Measurements from ENCODE around the gene RGMB. TPM values are rescaled to one million over a fixed set of nuclear protein-coding genes. Genes with fewer than 3 reads are reported as not detected.
"Not testable (repeated sequence)": the region's sequence is repeated elsewhere in the genome, so short reads cannot be mapped to it uniquely, and the experiment has no call there.

Gene RGMB
- total RNA-seq, 2 experiments from 2014 or later: 0.60 to 0.65 TPM

- H3K4me1 Mint-ChIP-seq; DNase-seq; POLR2A ChIA-PET; H3K27ac Mint-ChIP-seq; H3K36me3 Mint-ChIP-seq (ENCODE audit: low read depth); H3K27me3 Mint-ChIP-seq; H3K9me3 Mint-ChIP-seq; H3K4me3 Mint-ChIP-seq; CTCF ChIA-PET: not testable (repeated sequence)
These were observed 21.1 kb upstream of the RGMB start for GRCh38 chr5:98752331-98752730.

GRCh38 chr5:98752801-98753200, 20.7 kb upstream of the RGMB start:
- H3K27me3 Mint-ChIP-seq; H3K4me1 Mint-ChIP-seq; DNase-seq; H3K27ac Mint-ChIP-seq; H3K9me3 Mint-ChIP-seq; H3K4me3 Mint-ChIP-seq; H3K36me3 Mint-ChIP-seq (ENCODE audit: low read depth); CTCF ChIA-PET; POLR2A ChIA-PET: not testable (repeated sequence)

GRCh38 chr5:98753507-98753906, 20.0 kb upstream of the RGMB start:
- Mint-ChIP-seq H3K4me3 (no peak overlapping the region), H3K27me3 (peaks cover 11% of the 10 kb centered on the region), H3K9me3 (no peaks in the 10 kb centered on the region), H3K27ac (no peak overlapping the region), H3K4me1 (no peaks in the 10 kb centered on the region), H3K36me3 (ENCODE audit: low read depth) (no peaks in the 10 kb centered on the region)
- no peak for DNase-seq
- POLR2A ChIA-PET: no interaction called here
- CTCF ChIA-PET: no interaction called here

- POLR2A ChIA-PET: no interaction called here
- no peak for DNase-seq
- Mint-ChIP-seq H3K9me3 (no peaks in the 10 kb centered on the region), H3K27ac (no peak overlapping the region), H3K4me1 (no peaks in the 10 kb centered on the region), H3K36me3 (ENCODE audit: low read depth) (no peaks in the 10 kb centered on the region), H3K27me3 (peaks cover 17% of the 10 kb centered on the region), H3K4me3 (no peak overlapping the region)
- CTCF ChIA-PET: interaction anchor here (1.4 to 1.8 kb wide), 2 partner anchors 13 to 15 kb away, joined by 4 to 5 read pairs; no protein-coding TSS in a partner anchor
These were observed 18.1 kb upstream of the RGMB start for GRCh38 chr5:98755406-98755805.

- Mint-ChIP-seq H3K4me3 (no peak overlapping the region), H3K27ac (no peak overlapping the region), H3K36me3 (ENCODE audit: low read depth) (no peaks in the 10 kb centered on the region), H3K4me1 (no peaks in the 10 kb centered on the region), H3K27me3 (peaks cover 26% of the 10 kb centered on the region), H3K9me3 (no peaks in the 10 kb centered on the region)
- no peak for DNase-seq
- ChIA-PET POLR2A (no interaction called here), CTCF (no interaction called here)
These were observed 15.5 kb upstream of the RGMB start for GRCh38 chr5:98757978-98758377.

GRCh38 chr5:98763001-98763630, 10.3 kb upstream of the RGMB start:
- H3K4me3 Mint-ChIP-seq: no peak overlapping the region

GRCh38 chr5:98765815-98766214, 7.6 kb upstream of the RGMB start:
- Mint-ChIP-seq H3K4me1 (peaks cover 22% of the 10 kb centered on the region), H3K4me3 (no peak overlapping the region), H3K9me3 (no peaks in the 10 kb centered on the region), H3K27me3 (peaks cover 50% of the 10 kb centered on the region), H3K27ac (no peak overlapping the region), H3K36me3 (ENCODE audit: low read depth) (no peaks in the 10 kb centered on the region)
- no peak for DNase-seq
- CTCF ChIA-PET: no interaction called here
- POLR2A ChIA-PET: no interaction called here

More at GRCh38 chr5:98763001-98763630, 10.3 kb upstream of the RGMB start:
- peak overlapping the region; percentile 12 for H3K27ac Mint-ChIP-seq
- peaks cover 43% of the 10 kb centered on the region for H3K27me3 Mint-ChIP-seq
- DNase-seq: no peak
- H3K4me1 Mint-ChIP-seq: peaks cover 3% of the 10 kb centered on the region
- H3K36me3 Mint-ChIP-seq (ENCODE audit: low read depth): no peaks in the 10 kb centered on the region
- CTCF ChIA-PET: no interaction called here
- POLR2A ChIA-PET: no interaction called here
- H3K9me3 Mint-ChIP-seq: no peaks in the 10 kb centered on the region

- H3K27ac Mint-ChIP-seq: no peak overlapping the region
- CTCF ChIA-PET: interaction anchor here (1.0 to 4.5 kb wide), 9 partner anchors 10 to 1536 kb away, joined by 3 to 32 read pairs (median 7); no protein-coding TSS in a partner anchor
- no peaks in the 10 kb centered on the region for H3K9me3 Mint-ChIP-seq
- H3K4me1 Mint-ChIP-seq: peaks cover 35% of the 10 kb centered on the region
- POLR2A ChIA-PET: no interaction called here
- no peak overlapping the region for H3K4me3 Mint-ChIP-seq
- H3K27me3 Mint-ChIP-seq: peaks cover 55% of the 10 kb centered on the region
- no peaks in the 10 kb centered on the region for H3K36me3 Mint-ChIP-seq (ENCODE audit: low read depth)
- no peak for DNase-seq
These were observed 5.9 kb upstream of the RGMB start for GRCh38 chr5:98767581-98767980.

- H3K9me3 Mint-ChIP-seq: no peaks in the 10 kb centered on the region
- POLR2A ChIA-PET: interaction anchor here (1.2 kb wide), 2 partner anchors 136 to 161 kb away, joined by 3 to 4 read pairs; no protein-coding TSS in a partner anchor
These were observed 5.1 kb upstream of the RGMB start for GRCh38 chr5:98768160-98768959.

GRCh38 chr5:98768960-98769209, 4.6 kb upstream of the RGMB start:
- Mint-ChIP-seq H3K36me3 (ENCODE audit: low read depth) (no peaks in the 10 kb centered on the region), H3K9me3 (no peaks in the 10 kb centered on the region), H3K4me1 (peaks cover 43% of the 10 kb centered on the region), H3K27me3 (peaks cover 59% of the 10 kb centered on the region), H3K4me3 (peak overlapping the region; percentile 29), H3K27ac (no peak overlapping the region)
- no peak for DNase-seq
- ChIA-PET POLR2A (interaction anchor here (1.2 kb wide), 2 partner anchors 136 to 161 kb away, joined by 3 to 4 read pairs; no protein-coding TSS in a partner anchor), CTCF (interaction anchor here (0.5 to 4.5 kb wide), 24 partner anchors 8 to 1577 kb away, joined by 3 to 32 read pairs (median 4); no protein-coding TSS in a partner anchor)

More at GRCh38 chr5:98768160-98768959, 5.1 kb upstream of the RGMB start:
- peak overlapping the region; percentile 57 for H3K4me3 Mint-ChIP-seq
- no peaks in the 10 kb centered on the region for H3K36me3 Mint-ChIP-seq (ENCODE audit: low read depth)
- peak; percentile 30 for DNase-seq
- H3K4me1 Mint-ChIP-seq: peaks cover 42% of the 10 kb centered on the region
- H3K27ac Mint-ChIP-seq: no peak overlapping the region
- CTCF ChIA-PET: interaction anchor here (0.5 to 4.5 kb wide), 22 partner anchors 9 to 1576 kb away, joined by 3 to 32 read pairs (median 4); no protein-coding TSS in a partner anchor
- peaks cover 61% of the 10 kb centered on the region for H3K27me3 Mint-ChIP-seq

GRCh38 chr5:98769210-98769958, 4.1 kb upstream of the RGMB start:
- H3K9me3 Mint-ChIP-seq: no peaks in the 10 kb centered on the region
- H3K36me3 Mint-ChIP-seq (ENCODE audit: low read depth): no peaks in the 10 kb centered on the region
- H3K4me3 Mint-ChIP-seq: peak overlapping the region; percentile 82
- H3K4me1 Mint-ChIP-seq: peaks cover 44% of the 10 kb centered on the region
- H3K27me3 Mint-ChIP-seq: peaks cover 55% of the 10 kb centered on the region
- DNase-seq: peak; percentile 34
- POLR2A ChIA-PET: interaction anchor here (1.2 kb wide), 3 partner anchors 12 to 160 kb away, joined by 3 to 6 read pairs (median 4); no protein-coding TSS in a partner anchor
- CTCF ChIA-PET: interaction anchor here (0.5 to 4.5 kb wide), 24 partner anchors 8 to 1578 kb away, joined by 3 to 32 read pairs (median 4); no protein-coding TSS in a partner anchor
- H3K27ac Mint-ChIP-seq: no peak overlapping the region

- H3K27me3 Mint-ChIP-seq: peaks cover 57% of the 10 kb centered on the region
These were observed 3.6 kb upstream of the RGMB start for GRCh38 chr5:98769959-98770208.

More at GRCh38 chr5:98769959-98770208, 3.6 kb upstream of the RGMB start:
- H3K4me3 Mint-ChIP-seq: peak overlapping the region; percentile 82
- H3K36me3 Mint-ChIP-seq (ENCODE audit: low read depth): no peaks in the 10 kb centered on the region
- ChIA-PET POLR2A (interaction anchor here (1.2 kb wide), 3 partner anchors 11 to 160 kb away, joined by 3 to 6 read pairs (median 4); no protein-coding TSS in a partner anchor), CTCF (interaction anchor here (1.1 to 4.5 kb wide), 17 partner anchors 7 to 1193 kb away, joined by 3 to 32 read pairs (median 4); no protein-coding TSS in a partner anchor)
- H3K27ac Mint-ChIP-seq: no peak overlapping the region
- H3K4me1 Mint-ChIP-seq: peaks cover 49% of the 10 kb centered on the region
- no peak for DNase-seq
- H3K9me3 Mint-ChIP-seq: no peaks in the 10 kb centered on the region

All from activated CD4-positive, alpha-beta memory T cell treated with anti-CD3 and anti-CD28 coated beads, Interleukin-2, amount 10 ng/mL, durations not matched to agents 7 days and 5 days (primary cell).